Endothelial cell of umbilical vein (primary cell): ENCODE results near the gene LGR6. TPM values are rescaled to one million over a fixed set of nuclear protein-coding genes. Genes with fewer than 3 reads are reported as not detected.
A peak's percentile ranks its signal among the peaks of the same experiment; 100 is the strongest.

ENCODE experiments used
- BruUV-seq: library from RNA; stranded (reverse); fragments of 400-500 nt; replicated peaks from 2 replicates; lab custom pipeline; 2021; lab: Mats Ljungman, UMichigan
- CTCF ChIA-PET: fragments of 300-600, 350-600 bp; sonication (Branson Sonifier 250); formaldehyde crosslinking; loops from one replicate; lab custom pipeline; 2021; ENCODE audit warnings: antibody characterized with exemption, inconsistent platforms; lab: Charles Lee
- POLR2A ChIA-PET: fragments of 300-600, 350-600 bp; sonication (Branson Sonifier 250); formaldehyde crosslinking; loops from one replicate; lab custom pipeline; 2021; ENCODE audit warnings: antibody characterized with exemption, inconsistent platforms; lab: Charles Lee
- DNase-seq: peaks from one replicate; pipeline ENCODE4 v3.0.0-alpha.2; 2011; ENCODE audit warnings: low read depth, low spot score
- FAIRE-seq: peaks from 2 replicates; lab custom pipeline; 2011; peaks lifted over from hg19 to GRCh38; lab: Jason Lieb, UNC
- H2AFZ ChIP-seq: 2 replicates; pipeline ENCODE4 v1.6.0; 2012; ENCODE audit warnings: low read depth, low read length, control low read depth, inconsistent platforms
- H3K27ac ChIP-seq: 2 replicates; pipeline ENCODE4 v1.5.1; 2011; ENCODE audit warnings: low read depth, mild to moderate bottlenecking, control low read depth, low read length, moderate library complexity; ENCODE audit not compliant: insufficient read depth
- H3K27me3 ChIP-seq, 2 experiments: 2 replicates each; pipeline versions ENCODE4 v1.6.0 to v1.6.1; 2011; ENCODE audit warnings: low read length in 2 of 2, mixed read lengths in 1 of 2; ENCODE audit not compliant: control insufficient read depth in 2 of 2, insufficient read depth in 2 of 2
- H3K36me3 ChIP-seq, 2 experiments: 2 replicates in 1 of 2; 3 replicates in 1 of 2; pipeline ENCODE4 v1.5.1; 2011; ENCODE audit warnings: low read length in 2 of 2, mild to moderate bottlenecking in 1 of 2, moderate library complexity in 1 of 2; ENCODE audit not compliant: control insufficient read depth in 2 of 2, insufficient read depth in 2 of 2; ENCODE audit errors: extremely low read depth in 1 of 2
- H3K4me1 ChIP-seq: 3 replicates; pipeline ENCODE4 v1.5.1; 2011; ENCODE audit warnings: mild to moderate bottlenecking, low read length; ENCODE audit not compliant: control insufficient read depth, insufficient read depth; ENCODE audit errors: extremely low read depth
- H3K4me2 ChIP-seq: 2 replicates; pipeline ENCODE4 v1.6.1; 2011; ENCODE audit warnings: low read length, control low read depth, mixed read lengths; ENCODE audit not compliant: insufficient read depth
- H3K4me3 ChIP-seq, 3 experiments: fragments of 200-600 bp in 1 of 3; sonication (generic), shearing (Covaris generic) in 1 of 3; replicated peaks in 1 of 3; 2 replicates each; pipeline ENCODE4 v1.5.1; 2011 to 2016; ENCODE audit warnings: control low read depth in 3 of 3, low read length in 3 of 3, mild to moderate bottlenecking in 2 of 3, inconsistent platforms in 1 of 3, low read depth in 1 of 3, moderate library complexity in 1 of 3; ENCODE audit not compliant: insufficient read depth in 1 of 3
- H3K79me2 ChIP-seq: 2 replicates; pipeline ENCODE4 v1.6.0; 2012; ENCODE audit warnings: low read length, inconsistent platforms; ENCODE audit not compliant: control insufficient read depth, insufficient read depth
- H3K9ac ChIP-seq: replicated peaks from 2 replicates; pipeline ENCODE3; 2011; ENCODE audit warnings: low read length, control low read depth; ENCODE audit not compliant: insufficient read depth; ENCODE audit errors: extremely low read depth
- H3K9me1 ChIP-seq: replicated peaks from 3 replicates; pipeline ENCODE4 v1.6.0; 2011; ENCODE audit warnings: mild to moderate bottlenecking, low read length; ENCODE audit not compliant: control insufficient read depth, insufficient read depth; ENCODE audit errors: extremely low read depth
- H3K9me3 ChIP-seq: replicated peaks from 2 replicates; pipeline ENCODE4 v1.5.1; 2012; ENCODE audit warnings: low read length, inconsistent platforms; ENCODE audit not compliant: control insufficient read depth, insufficient read depth
- H4K20me1 ChIP-seq: replicated peaks from 2 replicates; pipeline ENCODE3; 2011; ENCODE audit warnings: mild to moderate bottlenecking, low read length; ENCODE audit not compliant: control insufficient read depth, insufficient read depth; ENCODE audit errors: extremely low read depth
- EZH2 ChIP-seq: IDR thresholded peaks from 2 replicates; pipeline ENCODE4 v1.6.1; 2012; ENCODE audit warnings: borderline replicate concordance, low read depth, mild to moderate bottlenecking, moderate library complexity, low read length, inconsistent platforms; ENCODE audit not compliant: severe bottlenecking
- FOS ChIP-seq: IDR thresholded peaks from 2 replicates; pipeline ENCODE4 v1.6.1; 2011; ENCODE audit warnings: mild to moderate bottlenecking, low read length, moderate library complexity, borderline replicate concordance; ENCODE audit not compliant: insufficient read depth
- GATA2 ChIP-seq: IDR thresholded peaks from 2 replicates; pipeline ENCODE4 v1.7.0; 2011; ENCODE audit warnings: low read depth, mild to moderate bottlenecking, moderate library complexity, mixed read lengths, low read length; ENCODE audit not compliant: insufficient read length, insufficient read depth
- JUN ChIP-seq: IDR thresholded peaks from 2 replicates; pipeline ENCODE4 v1.6.1; 2011; ENCODE audit warnings: borderline replicate concordance, low read depth; ENCODE audit not compliant: insufficient read length, insufficient read depth
- MAX ChIP-seq: IDR thresholded peaks from 2 replicates; pipeline ENCODE4 v1.6.1; 2011; ENCODE audit not compliant: insufficient read depth, insufficient read length
- MYC ChIP-seq: IDR thresholded peaks from one replicate; pipeline ENCODE4 v1.6.1; 2011; ENCODE audit warnings: mild to moderate bottlenecking, low read depth, low read length
- POLR2A ChIP-seq: IDR thresholded peaks from 2 replicates; pipeline ENCODE4 v1.6.1; 2012; ENCODE audit warnings: low read depth, mild to moderate bottlenecking, control low read depth, low read length
- POLR2AphosphoS5 ChIP-seq: IDR thresholded peaks from 2 replicates; pipeline ENCODE4 v1.6.1; 2012; ENCODE audit warnings: low read depth, mild to moderate bottlenecking, control low read depth, low read length, moderate library complexity; ENCODE audit not compliant: insufficient read depth
- dilution Hi-C: fragments of 300-500 bp; cut with MboI; formaldehyde crosslinking; loops from one replicate; pipeline ENCODE4 v1.15.0; 2019; ENCODE audit warnings: low sequenced_read_pairs; ENCODE audit not compliant: extremely low pct_ligation_motif_present
- intact Hi-C: fragments of 100-400 bp; cut with micrococcal nuclease; formaldehyde crosslinking; loops from one replicate; pipeline ENCODE4 v1.10.0; 2022
- polyA plus RNA-seq, 4 experiments: library from polyadenylated mRNA; depleted of rRNA in 3 of 4; stranded (reverse) in 3 of 4; unstranded in 1 of 4; fragments of >200 nt; gene quantifications; 2 replicates each; pipeline versions ENCODE4 v1.2.1 to v1.2.3, GENCODE V29; 2011 to 2012; ENCODE audit warnings: missing spikeins in 1 of 4
- total RNA-seq: library from RNA; stranded (reverse); gene quantifications from 2 replicates; pipeline ENCODE4 v1.2.3, GENCODE V29; 2021
- TF ChIP-seq, protein P1 (sequence below), 2 donors: IDR thresholded peaks; 1 replicate in 1 of 2; 2 replicates in 1 of 2; pipeline ENCODE4 v1.5.1; 2011; ENCODE audit warnings: low read length in 2 of 2, mild to moderate bottlenecking in 2 of 2, moderate library complexity in 2 of 2, control low read depth in 1 of 2, inconsistent platforms in 1 of 2, low read depth in 1 of 2; ENCODE audit not compliant: insufficient read depth in 1 of 2; ENCODE audit errors: extremely low read depth in 1 of 2

The LGR6 gene
- total and polyA plus RNA-seq, 2 donors (not counting 3 experiments of a cell fraction or from before 2014, with no cell fraction given): not detected

DNA sequence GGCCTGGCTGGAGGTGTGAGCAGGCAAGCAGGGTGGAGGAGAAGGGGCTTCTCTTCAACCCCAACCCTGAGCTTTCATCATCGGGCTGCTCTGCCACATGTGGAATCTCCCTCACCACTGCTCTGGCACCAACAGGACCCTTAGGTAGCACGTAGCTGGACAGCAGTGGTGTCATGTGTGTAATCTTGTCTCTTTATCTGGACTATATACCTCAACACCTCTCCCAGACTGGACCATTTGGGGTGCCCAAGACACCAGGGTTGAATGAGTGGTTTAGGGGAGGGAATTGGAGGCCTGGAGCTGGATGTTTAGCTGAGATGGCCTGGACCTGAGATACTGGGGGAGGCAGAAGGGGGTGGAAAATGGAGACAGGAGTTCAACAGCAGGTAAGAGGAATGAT is 85.2 kb downstream of the LGR6 start:
- dilution Hi-C loops (no loop called here), intact Hi-C loops (no loop called here)
- Histone ChIP-seq H3K27ac (peak overlapping the region; percentile 79), H3K79me2 (no peaks in the 10 kb centered on the region), H3K9me3 (no peaks in the 10 kb centered on the region), H2AFZ (no peak overlapping the region), H3K9ac (no peak overlapping the region), H3K4me1 (peaks cover 50% of the 10 kb centered on the region), H3K36me3 (no peaks in the 10 kb centered on the region), H3K4me2 (no peak overlapping the region), H3K27me3 (no peaks in the 10 kb centered on the region), H3K4me3 (no peak overlapping the region), H4K20me1 (no peaks in the 10 kb centered on the region), H3K9me1 (no peaks in the 10 kb centered on the region)
- TF ChIP-seq GATA2: no peak
- DNase-seq (no peak), FAIRE-seq (no peak)
- BruUV-seq: no TSS peak
- CTCF ChIA-PET: interaction anchor here (0.9 to 4.9 kb wide), 5 partner anchors 11 to 90 kb away, joined by 3 to 33 read pairs (median 4); no protein-coding TSS in a partner anchor
- POLR2A ChIA-PET: no interaction called here

GRCh38 chr1:202279806-202280205 is 86.2 kb downstream of the LGR6 start:
- peak; percentile 89 for FAIRE-seq
- peak overlapping the region; percentile 55 for H3K4me2 ChIP-seq
- TF ChIP-seq, protein P1, sequence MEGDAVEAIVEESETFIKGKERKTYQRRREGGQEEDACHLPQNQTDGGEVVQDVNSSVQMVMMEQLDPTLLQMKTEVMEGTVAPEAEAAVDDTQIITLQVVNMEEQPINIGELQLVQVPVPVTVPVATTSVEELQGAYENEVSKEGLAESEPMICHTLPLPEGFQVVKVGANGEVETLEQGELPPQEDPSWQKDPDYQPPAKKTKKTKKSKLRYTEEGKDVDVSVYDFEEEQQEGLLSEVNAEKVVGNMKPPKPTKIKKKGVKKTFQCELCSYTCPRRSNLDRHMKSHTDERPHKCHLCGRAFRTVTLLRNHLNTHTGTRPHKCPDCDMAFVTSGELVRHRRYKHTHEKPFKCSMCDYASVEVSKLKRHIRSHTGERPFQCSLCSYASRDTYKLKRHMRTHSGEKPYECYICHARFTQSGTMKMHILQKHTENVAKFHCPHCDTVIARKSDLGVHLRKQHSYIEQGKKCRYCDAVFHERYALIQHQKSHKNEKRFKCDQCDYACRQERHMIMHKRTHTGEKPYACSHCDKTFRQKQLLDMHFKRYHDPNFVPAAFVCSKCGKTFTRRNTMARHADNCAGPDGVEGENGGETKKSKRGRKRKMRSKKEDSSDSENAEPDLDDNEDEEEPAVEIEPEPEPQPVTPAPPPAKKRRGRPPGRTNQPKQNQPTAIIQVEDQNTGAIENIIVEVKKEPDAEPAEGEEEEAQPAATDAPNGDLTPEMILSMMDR (IDR thresholded peaks at IDR 0.05; ENCODE audit: extremely low read depth in 1 of 2, insufficient read depth in 1 of 2, low read depth in 1 of 2, low read length in 2 of 2): no peak
- no peak for TF ChIP-seq MAX
- TF ChIP-seq GATA2: no peak
- peak; percentile 50 for TF ChIP-seq JUN
- TF ChIP-seq FOS: peak; percentile 62
- peak; percentile 35 for TF ChIP-seq POLR2AphosphoS5
- TF ChIP-seq EZH2: no peak
- TF ChIP-seq MYC: no peak
- no peak for TF ChIP-seq POLR2A
- no TSS peak for BruUV-seq
- H3K27me3 ChIP-seq: no peaks in the 10 kb centered on the region
- no peaks in the 10 kb centered on the region for H3K9me3 ChIP-seq
- peak; percentile 76 for DNase-seq
- peak overlapping the region; percentile 79 for H3K27ac ChIP-seq
- no peaks in the 10 kb centered on the region for H4K20me1 ChIP-seq
- ChIA-PET POLR2A (no interaction called here), CTCF (interaction anchor here (0.9 to 4.9 kb wide), 3 partner anchors 26 to 74 kb away, joined by 3 to 33 read pairs (median 3); no protein-coding TSS in a partner anchor)
- H3K9ac ChIP-seq: peak overlapping the region; percentile 17
- peak overlapping the region; percentile 30 for H2AFZ ChIP-seq
- intact Hi-C loops (no loop called here), dilution Hi-C loops (no loop called here)
- H3K9me1 ChIP-seq: no peaks in the 10 kb centered on the region
- H3K4me1 ChIP-seq: peaks cover 61% of the 10 kb centered on the region
- H3K79me2 ChIP-seq: no peaks in the 10 kb centered on the region
- no peaks in the 10 kb centered on the region for H3K36me3 ChIP-seq
- H3K4me3 ChIP-seq: no peak overlapping the region
